GM23338 (cell line): ENCODE data around the gene CHAD. TPM values are rescaled to one million over a fixed set of nuclear protein-coding genes. Genes with fewer than 3 reads are reported as not detected.

Experiments used
- ATAC-seq: fragments of 200-7000 bp; cut with Tn5 transposase; 3 replicates; pipeline ENCODE4 v1.9.1; 2020
- DNase-seq: peaks from one replicate; pipeline ENCODE4 v3.0.0-alpha.2; 2015; ENCODE audit warnings: low spot score
- H2AFZ ChIP-seq: fragments of 200-600 bp; sonication (generic); 2 replicates; pipeline ENCODE4 v1.8.0; 2016; ENCODE audit warnings: antibody characterized with exemption, mild to moderate bottlenecking, moderate library complexity
- H3F3A ChIP-seq: fragments of 200-600 bp; sonication (generic); replicated peaks from 2 replicates; pipeline ENCODE4 v1.8.0; 2017; ENCODE audit warnings: antibody characterized with exemption, mixed run types, low read depth
- H3K27ac ChIP-seq: fragments of 200-600 bp; sonication (generic); 2 replicates; pipeline ENCODE4 v1.6.1; 2016; ENCODE audit warnings: low read depth
- H3K27me3 ChIP-seq: fragments of 200-600 bp; sonication (generic); 2 replicates; pipeline ENCODE4 v1.8.0; 2016; ENCODE audit warnings: mild to moderate bottlenecking, mixed run types, moderate library complexity; ENCODE audit not compliant: insufficient read depth
- H3K36me3 ChIP-seq: fragments of 200-600 bp; sonication (generic); 2 replicates; pipeline ENCODE4 v1.8.0; 2016; ENCODE audit warnings: mild to moderate bottlenecking; ENCODE audit not compliant: insufficient read depth
- H3K4me1 ChIP-seq: fragments of 200-600 bp; sonication (generic); 2 replicates; pipeline ENCODE4 v1.8.0; 2016; ENCODE audit warnings: mild to moderate bottlenecking, moderate library complexity; ENCODE audit not compliant: insufficient read depth
- H3K4me2 ChIP-seq: fragments of 200-600 bp; sonication (generic); 2 replicates; pipeline ENCODE4 v1.7.1; 2017; ENCODE audit warnings: mixed run types
- H3K4me3 ChIP-seq: fragments of 200-600 bp; sonication (generic); 2 replicates; pipeline ENCODE4 v1.6.1; 2016; ENCODE audit warnings: mixed run types
- H3K79me2 ChIP-seq: fragments of 200-600 bp; sonication (generic); replicated peaks from 2 replicates; pipeline ENCODE4 v1.8.0; 2017; ENCODE audit warnings: mild to moderate bottlenecking; ENCODE audit not compliant: insufficient read depth
- H3K9me2 ChIP-seq: fragments of 200-600 bp; sonication (generic); 2 replicates; pipeline ENCODE4 v1.8.0; 2017; ENCODE audit not compliant: insufficient read depth
- H4K20me1 ChIP-seq: fragments of 200-600 bp; sonication (generic); replicated peaks from 2 replicates; pipeline ENCODE4 v1.8.0; 2017; ENCODE audit warnings: mild to moderate bottlenecking; ENCODE audit not compliant: insufficient read depth
- H3K27ac Mint-ChIP-seq: 2 replicates; pipeline ENCODE4 v1.8.0; 2020; ENCODE audit warnings: inconsistent platforms, mild to moderate bottlenecking, moderate library complexity, mixed read lengths
- H3K27me3 Mint-ChIP-seq: 3 replicates; pipeline ENCODE4 v1.8.0; 2022; ENCODE audit warnings: low read depth, mild to moderate bottlenecking, moderate library complexity, mixed read lengths, inconsistent platforms; ENCODE audit not compliant: insufficient read depth, poor library complexity
- H3K36me3 Mint-ChIP-seq: 3 replicates; pipeline ENCODE4 v1.8.0; 2021; ENCODE audit warnings: low read depth, mild to moderate bottlenecking, inconsistent platforms, moderate library complexity, mixed read lengths
- H3K4me1 Mint-ChIP-seq: 3 replicates; pipeline ENCODE4 v1.8.0; 2020; ENCODE audit warnings: mild to moderate bottlenecking, inconsistent platforms, mixed read lengths
- H3K4me3 Mint-ChIP-seq: 3 replicates; pipeline ENCODE4 v1.8.0; 2021; ENCODE audit warnings: moderate library complexity, mild to moderate bottlenecking, inconsistent platforms, mixed read lengths
- H3K9me3 Mint-ChIP-seq: 3 replicates; pipeline ENCODE4 v1.8.0; 2020; ENCODE audit warnings: moderate library complexity, mild to moderate bottlenecking, inconsistent platforms, mixed read lengths
- CREB1 ChIP-seq: fragments of 250-450 bp; sonication (Bioruptor Pico); IDR thresholded peaks from 2 replicates; pipeline ENCODE4 v1.5.0; 2020; ENCODE audit warnings: low read depth, mild to moderate bottlenecking, moderate library complexity
- EZH2 ChIP-seq: fragments of 200-600 bp; sonication (generic); IDR thresholded peaks from one replicate; pipeline ENCODE4 v1.8.0; 2017; ENCODE audit warnings: antibody characterized with exemption, mild to moderate bottlenecking, low read depth; ENCODE audit not compliant: unreplicated experiment
- NANOG ChIP-seq: IDR thresholded peaks from 2 replicates; pipeline ENCODE4 v1.6.1; 2016; ENCODE audit warnings: antibody characterized with exemption, borderline replicate concordance
- POLR2AphosphoS5 ChIP-seq: IDR thresholded peaks from 2 replicates; pipeline ENCODE4 v1.6.1; 2016; ENCODE audit warnings: antibody characterized with exemption, low read depth
- STAT1 ChIP-seq: IDR thresholded peaks from one replicate; pipeline ENCODE4 v1.6.1; 2016; ENCODE audit warnings: antibody characterized with exemption; ENCODE audit not compliant: unreplicated experiment
- ZNF331 ChIP-seq: fragments of 250-450 bp; sonication (Bioruptor Pico); IDR thresholded peaks from 2 replicates; pipeline ENCODE4 v1.5.0; 2020; ENCODE audit warnings: low read depth, mild to moderate bottlenecking, moderate library complexity
- polyA plus RNA-seq: library from polyadenylated mRNA; unstranded; fragments of >200 nt; fragmentation: Nextera tagmentation; extraction: Ambion mirVana; gene quantifications from 2 replicates; pipeline ENCODE4 v1.2.1, GENCODE V29; 2016
- total RNA-seq: library from RNA; depleted of rRNA; stranded (reverse); fragments of >200 nt; shearing (Covaris generic); gene quantifications from 2 replicates; pipeline ENCODE4 v1.2.3, GENCODE V29; 2014
- TF ChIP-seq, protein P1 (sequence below): fragments of 250-450 bp; sonication (Bioruptor Pico); IDR thresholded peaks from 2 replicates; pipeline ENCODE4 v1.5.0; 2020; ENCODE audit warnings: mild to moderate bottlenecking, moderate library complexity
- TF ChIP-seq, protein P2 (sequence below): IDR thresholded peaks from one replicate; pipeline ENCODE4 v1.6.1; 2018; ENCODE audit warnings: antibody characterized with exemption; ENCODE audit not compliant: unreplicated experiment

CHAD gene
- total and polyA plus RNA-seq, 2 experiments from 2014 or later, result 0.18 TPM; not detected in 1

DNA sequence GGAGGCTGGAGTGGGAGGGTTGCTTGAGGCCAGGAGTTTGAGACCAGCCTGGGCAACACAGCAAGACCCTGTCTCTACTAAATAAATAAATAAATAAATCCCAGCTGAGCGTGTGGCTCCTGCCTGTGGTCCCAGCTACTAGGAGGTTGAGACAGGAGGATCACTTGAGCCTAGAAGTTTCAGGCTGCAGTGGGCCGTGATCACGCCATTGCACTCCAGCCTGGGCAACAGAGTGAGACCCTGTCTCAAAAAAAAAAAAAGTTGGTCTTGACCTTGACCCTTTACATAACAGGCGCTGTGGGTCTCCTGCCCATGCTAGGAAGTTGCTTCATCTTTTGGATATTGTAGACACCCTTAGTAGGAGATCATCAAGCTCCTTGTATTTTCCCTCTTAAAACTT lies 31.3 kb downstream of the CHAD start (continued):
- TF ChIP-seq, protein P1, sequence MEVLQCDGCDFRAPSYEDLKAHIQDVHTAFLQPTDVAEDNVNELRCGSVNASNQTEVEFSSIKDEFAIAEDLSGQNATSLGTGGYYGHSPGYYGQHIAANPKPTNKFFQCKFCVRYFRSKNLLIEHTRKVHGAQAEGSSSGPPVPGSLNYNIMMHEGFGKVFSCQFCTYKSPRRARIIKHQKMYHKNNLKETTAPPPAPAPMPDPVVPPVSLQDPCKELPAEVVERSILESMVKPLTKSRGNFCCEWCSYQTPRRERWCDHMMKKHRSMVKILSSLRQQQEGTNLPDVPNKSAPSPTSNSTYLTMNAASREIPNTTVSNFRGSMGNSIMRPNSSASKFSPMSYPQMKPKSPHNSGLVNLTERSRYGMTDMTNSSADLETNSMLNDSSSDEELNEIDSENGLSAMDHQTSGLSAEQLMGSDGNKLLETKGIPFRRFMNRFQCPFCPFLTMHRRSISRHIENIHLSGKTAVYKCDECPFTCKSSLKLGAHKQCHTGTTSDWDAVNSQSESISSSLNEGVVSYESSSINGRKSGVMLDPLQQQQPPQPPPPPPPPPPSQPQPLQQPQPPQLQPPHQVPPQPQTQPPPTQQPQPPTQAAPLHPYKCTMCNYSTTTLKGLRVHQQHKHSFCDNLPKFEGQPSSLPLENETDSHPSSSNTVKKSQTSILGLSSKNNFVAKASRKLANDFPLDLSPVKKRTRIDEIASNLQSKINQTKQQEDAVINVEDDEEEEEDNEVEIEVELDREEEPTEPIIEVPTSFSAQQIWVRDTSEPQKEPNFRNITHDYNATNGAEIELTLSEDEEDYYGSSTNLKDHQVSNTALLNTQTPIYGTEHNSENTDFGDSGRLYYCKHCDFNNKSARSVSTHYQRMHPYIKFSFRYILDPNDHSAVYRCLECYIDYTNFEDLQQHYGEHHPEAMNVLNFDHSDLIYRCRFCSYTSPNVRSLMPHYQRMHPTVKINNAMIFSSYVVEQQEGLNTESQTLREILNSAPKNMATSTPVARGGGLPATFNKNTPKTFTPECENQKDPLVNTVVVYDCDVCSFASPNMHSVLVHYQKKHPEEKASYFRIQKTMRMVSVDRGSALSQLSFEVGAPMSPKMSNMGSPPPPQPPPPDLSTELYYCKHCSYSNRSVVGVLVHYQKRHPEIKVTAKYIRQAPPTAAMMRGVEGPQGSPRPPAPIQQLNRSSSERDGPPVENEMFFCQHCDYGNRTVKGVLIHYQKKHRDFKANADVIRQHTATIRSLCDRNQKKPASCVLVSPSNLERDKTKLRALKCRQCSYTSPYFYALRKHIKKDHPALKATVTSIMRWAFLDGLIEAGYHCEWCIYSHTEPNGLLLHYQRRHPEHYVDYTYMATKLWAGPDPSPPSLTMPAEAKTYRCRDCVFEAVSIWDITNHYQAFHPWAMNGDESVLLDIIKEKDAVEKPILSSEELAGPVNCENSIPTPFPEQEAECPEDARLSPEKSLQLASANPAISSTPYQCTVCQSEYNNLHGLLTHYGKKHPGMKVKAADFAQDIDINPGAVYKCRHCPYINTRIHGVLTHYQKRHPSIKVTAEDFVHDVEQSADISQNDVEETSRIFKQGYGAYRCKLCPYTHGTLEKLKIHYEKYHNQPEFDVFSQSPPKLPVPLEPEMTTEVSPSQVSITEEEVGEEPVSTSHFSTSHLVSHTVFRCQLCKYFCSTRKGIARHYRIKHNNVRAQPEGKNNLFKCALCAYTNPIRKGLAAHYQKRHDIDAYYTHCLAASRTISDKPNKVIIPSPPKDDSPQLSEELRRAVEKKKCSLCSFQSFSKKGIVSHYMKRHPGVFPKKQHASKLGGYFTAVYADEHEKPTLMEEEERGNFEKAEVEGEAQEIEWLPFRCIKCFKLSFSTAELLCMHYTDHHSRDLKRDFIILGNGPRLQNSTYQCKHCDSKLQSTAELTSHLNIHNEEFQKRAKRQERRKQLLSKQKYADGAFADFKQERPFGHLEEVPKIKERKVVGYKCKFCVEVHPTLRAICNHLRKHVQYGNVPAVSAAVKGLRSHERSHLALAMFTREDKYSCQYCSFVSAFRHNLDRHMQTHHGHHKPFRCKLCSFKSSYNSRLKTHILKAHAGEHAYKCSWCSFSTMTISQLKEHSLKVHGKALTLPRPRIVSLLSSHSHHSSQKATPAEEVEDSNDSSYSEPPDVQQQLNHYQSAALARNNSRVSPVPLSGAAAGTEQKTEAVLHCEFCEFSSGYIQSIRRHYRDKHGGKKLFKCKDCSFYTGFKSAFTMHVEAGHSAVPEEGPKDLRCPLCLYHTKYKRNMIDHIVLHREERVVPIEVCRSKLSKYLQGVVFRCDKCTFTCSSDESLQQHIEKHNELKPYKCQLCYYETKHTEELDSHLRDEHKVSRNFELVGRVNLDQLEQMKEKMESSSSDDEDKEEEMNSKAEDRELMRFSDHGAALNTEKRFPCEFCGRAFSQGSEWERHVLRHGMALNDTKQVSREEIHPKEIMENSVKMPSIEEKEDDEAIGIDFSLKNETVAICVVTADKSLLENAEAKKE (CRISPR knock-in tag), result no peak
- no peak for TF ChIP-seq CREB1
- TF ChIP-seq STAT1, result no peak
- TF ChIP-seq, protein P2, sequence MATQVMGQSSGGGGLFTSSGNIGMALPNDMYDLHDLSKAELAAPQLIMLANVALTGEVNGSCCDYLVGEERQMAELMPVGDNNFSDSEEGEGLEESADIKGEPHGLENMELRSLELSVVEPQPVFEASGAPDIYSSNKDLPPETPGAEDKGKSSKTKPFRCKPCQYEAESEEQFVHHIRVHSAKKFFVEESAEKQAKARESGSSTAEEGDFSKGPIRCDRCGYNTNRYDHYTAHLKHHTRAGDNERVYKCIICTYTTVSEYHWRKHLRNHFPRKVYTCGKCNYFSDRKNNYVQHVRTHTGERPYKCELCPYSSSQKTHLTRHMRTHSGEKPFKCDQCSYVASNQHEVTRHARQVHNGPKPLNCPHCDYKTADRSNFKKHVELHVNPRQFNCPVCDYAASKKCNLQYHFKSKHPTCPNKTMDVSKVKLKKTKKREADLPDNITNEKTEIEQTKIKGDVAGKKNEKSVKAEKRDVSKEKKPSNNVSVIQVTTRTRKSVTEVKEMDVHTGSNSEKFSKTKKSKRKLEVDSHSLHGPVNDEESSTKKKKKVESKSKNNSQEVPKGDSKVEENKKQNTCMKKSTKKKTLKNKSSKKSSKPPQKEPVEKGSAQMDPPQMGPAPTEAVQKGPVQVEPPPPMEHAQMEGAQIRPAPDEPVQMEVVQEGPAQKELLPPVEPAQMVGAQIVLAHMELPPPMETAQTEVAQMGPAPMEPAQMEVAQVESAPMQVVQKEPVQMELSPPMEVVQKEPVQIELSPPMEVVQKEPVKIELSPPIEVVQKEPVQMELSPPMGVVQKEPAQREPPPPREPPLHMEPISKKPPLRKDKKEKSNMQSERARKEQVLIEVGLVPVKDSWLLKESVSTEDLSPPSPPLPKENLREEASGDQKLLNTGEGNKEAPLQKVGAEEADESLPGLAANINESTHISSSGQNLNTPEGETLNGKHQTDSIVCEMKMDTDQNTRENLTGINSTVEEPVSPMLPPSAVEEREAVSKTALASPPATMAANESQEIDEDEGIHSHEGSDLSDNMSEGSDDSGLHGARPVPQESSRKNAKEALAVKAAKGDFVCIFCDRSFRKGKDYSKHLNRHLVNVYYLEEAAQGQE, result no peak

DNA sequence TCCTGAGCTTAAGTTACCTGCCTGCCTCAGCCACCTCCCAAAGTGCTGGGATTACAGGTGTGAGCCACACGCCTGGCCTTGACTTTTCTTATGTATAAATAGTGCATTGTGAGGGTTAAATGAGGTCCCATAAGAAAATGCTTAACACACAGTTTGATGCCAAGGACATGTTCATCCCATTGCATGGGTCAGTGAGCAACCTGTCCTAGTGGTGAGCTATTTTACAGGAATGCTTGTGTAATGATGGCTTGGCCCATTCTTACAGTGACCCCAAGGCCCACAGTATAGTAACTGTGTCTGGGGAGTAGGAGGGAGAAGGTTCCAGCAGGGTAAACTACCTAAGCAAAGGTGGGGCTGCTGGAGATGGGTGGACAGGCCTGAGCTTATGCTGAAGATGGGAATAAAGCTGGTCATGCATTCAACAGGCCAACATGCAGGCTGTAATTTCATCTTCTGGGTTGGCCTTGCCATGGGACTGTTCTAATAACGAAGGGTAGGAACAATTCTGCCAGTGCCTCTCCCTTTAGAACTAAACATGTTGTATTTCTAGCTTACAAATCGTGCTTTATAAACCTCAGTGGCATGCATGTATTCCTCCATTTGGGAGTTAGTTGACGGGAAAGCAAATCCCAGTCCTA lies 36.4 kb downstream of the CHAD start:
- H3K36me3 Mint-ChIP-seq, result no peaks in the 10 kb centered on the region
- no peaks in the 10 kb centered on the region for H3K27me3 ChIP-seq
- H3K79me2 ChIP-seq, result peaks cover 5% of the 10 kb centered on the region
- peaks cover 5% of the 10 kb centered on the region for H3K4me1 ChIP-seq
- H2AFZ ChIP-seq, result no peak overlapping the region
- peaks cover 8% of the 10 kb centered on the region for H3K27me3 Mint-ChIP-seq
- no peaks in the 10 kb centered on the region for H4K20me1 ChIP-seq
- H3K4me1 Mint-ChIP-seq, result peaks cover 7% of the 10 kb centered on the region; the same call in 2 of the 3 replicates
- ATAC-seq, result no peak
- no peak overlapping the region for H3K4me2 ChIP-seq
- no peak for DNase-seq
- peaks cover 2% of the 10 kb centered on the region; the same call in 1 of the 2 replicates for H3F3A ChIP-seq
- no peaks in the 10 kb centered on the region for H3K9me2 ChIP-seq
- H3K4me3 Mint-ChIP-seq, result no peak overlapping the region
- H3K9me3 Mint-ChIP-seq, result no peaks in the 10 kb centered on the region; the same call in 1 of the 3 replicates
- no peak overlapping the region for H3K4me3 ChIP-seq
- no peak overlapping the region for H3K27ac Mint-ChIP-seq
- no peak overlapping the region for H3K27ac ChIP-seq
- H3K36me3 ChIP-seq, result no peaks in the 10 kb centered on the region
- no peak for TF ChIP-seq POLR2AphosphoS5
- TF ChIP-seq ZNF331 (CRISPR knock-in tag), result no peak
- no peak for TF ChIP-seq NANOG
- TF ChIP-seq EZH2, result no peak
